ENCODE measurements around the gene LIG1.

Gene LIG1

DNA sequence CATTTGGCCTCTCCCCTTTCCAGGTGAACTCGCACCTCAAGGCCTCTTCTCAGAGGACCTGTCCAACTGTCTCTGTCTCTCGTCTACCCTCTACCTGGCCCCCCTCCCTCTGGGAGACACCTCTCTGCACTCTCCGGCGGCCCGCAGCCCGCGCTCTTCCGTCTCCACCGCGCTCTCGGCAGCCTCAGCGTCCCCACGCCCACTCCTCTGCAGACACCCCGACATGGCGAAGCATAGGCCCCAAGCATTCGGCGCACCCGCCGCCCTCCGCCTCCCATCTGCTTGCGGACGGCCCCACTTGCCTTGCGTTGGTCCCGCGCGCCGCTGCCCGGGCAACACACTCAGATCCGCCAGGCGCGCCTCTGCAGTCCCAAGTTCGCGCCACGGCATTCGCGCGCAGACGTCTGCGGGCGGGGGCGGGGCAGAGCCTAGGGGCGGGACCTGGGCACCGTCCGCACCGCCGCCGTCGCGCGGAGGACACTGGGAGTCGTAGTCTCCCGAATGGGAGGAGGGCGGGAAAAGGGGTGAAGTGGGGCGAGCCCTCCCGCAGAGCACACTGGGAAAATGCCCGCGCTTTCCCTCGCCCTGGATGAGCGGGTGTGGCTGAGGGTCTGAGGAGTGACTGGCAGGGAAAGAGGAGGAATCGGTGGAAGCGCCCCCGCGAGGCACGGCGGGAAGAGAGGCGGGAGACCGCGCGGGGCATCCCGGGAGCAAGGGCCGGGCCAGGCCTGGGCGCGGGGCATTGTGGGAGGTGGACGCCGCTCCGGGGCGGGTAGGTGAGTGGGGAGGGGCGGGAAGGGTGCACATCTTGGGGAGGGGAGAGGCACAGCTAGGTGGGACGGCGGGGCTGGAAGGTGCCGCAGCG is at the start of gene LIG1, which contains the start of gene ZSWIM9:
LIG1 (minus strand) TSS at position 406 of the 865 bp plus-strand sequence. CDS start 4,778 bp downstream, outside the sequence.
ZSWIM9 (plus strand) TSS at position 742 of the 865 bp plus-strand sequence. CDS start 1,123 bp downstream, outside the sequence.
- peaks cover 11% of the 10 kb centered on the region for H3K4me1 ChIP-seq
- peaks cover 12% of the 10 kb centered on the region for H3K36me3 ChIP-seq (replicated peaks)
- H3K4me3 ChIP-seq, result peak within 1 kb of the TSS; percentile 99
- no peaks in the 10 kb centered on the region for H3K9me3 ChIP-seq
- in situ Hi-C loops (cut with MboI; ENCODE audit: low sequenced_read_pairs), result no loop called here
- DNase-seq (ENCODE audit: low spot score in 2 of 2), result peak; percentile 90 to 96
- no peaks in the 10 kb centered on the region for H3K27me3 ChIP-seq (ENCODE audit: low read depth)

DNA sequence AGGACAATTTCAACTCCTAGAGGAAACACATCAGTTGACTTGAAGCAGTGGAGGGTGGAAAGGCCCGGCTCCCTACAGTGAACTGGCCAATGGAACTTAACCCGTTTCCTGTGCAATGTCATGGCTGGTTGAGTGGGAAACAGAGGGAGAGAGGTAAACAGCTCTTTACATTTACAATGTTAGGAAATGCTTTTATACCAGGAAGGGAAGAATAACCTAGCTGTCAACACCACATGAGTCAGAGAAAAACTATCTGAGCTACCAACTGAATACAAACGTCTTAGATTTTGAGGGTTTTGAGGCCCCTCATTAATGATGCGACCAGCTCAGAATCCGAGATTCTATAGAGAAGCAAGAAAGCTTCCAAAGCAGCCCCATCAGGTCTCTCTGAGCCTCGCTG is 48.9 kb upstream of the LIG1 start:
- in situ Hi-C loops (cut with MboI; ENCODE audit: low sequenced_read_pairs), result no loop called here
- H3K4me3 ChIP-seq, result no peak overlapping the region
- H3K4me1 ChIP-seq, result no peaks in the 10 kb centered on the region
- DNase-seq (ENCODE audit: low spot score in 2 of 2), result no peak
- H3K27me3 ChIP-seq (ENCODE audit: low read depth), result no peaks in the 10 kb centered on the region
- H3K36me3 ChIP-seq (replicated peaks), result peaks cover 3% of the 10 kb centered on the region; the same call in 1 of the 2 replicates
- H3K9me3 ChIP-seq, result no peaks in the 10 kb centered on the region

DNA sequence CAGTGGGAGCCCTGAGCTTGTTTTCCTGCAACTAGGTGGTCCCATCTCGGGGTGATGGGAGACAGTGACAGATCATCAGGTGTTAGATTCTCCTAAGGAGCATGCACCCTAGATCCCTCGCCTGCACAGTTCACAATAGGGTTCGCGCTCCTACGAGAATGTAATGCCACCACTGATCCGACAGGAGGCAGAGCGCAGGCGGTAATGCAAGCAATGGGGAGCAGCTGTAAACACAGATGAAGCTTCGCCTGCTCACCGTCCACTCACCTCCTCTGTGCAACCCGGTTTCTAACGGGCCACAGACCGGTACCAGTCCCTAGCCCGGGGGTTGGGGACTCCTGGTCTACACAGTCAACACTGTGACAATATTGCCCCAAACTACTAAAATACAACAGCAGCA is 46.8 kb upstream of the LIG1 start:
- H3K27me3 ChIP-seq (ENCODE audit: low read depth), result no peaks in the 10 kb centered on the region
- in situ Hi-C loops (cut with MboI; ENCODE audit: low sequenced_read_pairs), result no loop called here
- H3K4me1 ChIP-seq, result no peaks in the 10 kb centered on the region
- peaks cover 3% of the 10 kb centered on the region; the same call in 1 of the 2 replicates for H3K36me3 ChIP-seq (replicated peaks)
- no peaks in the 10 kb centered on the region for H3K9me3 ChIP-seq
- no peak for DNase-seq (ENCODE audit: low spot score in 2 of 2)
- no peak overlapping the region for H3K4me3 ChIP-seq

DNA sequence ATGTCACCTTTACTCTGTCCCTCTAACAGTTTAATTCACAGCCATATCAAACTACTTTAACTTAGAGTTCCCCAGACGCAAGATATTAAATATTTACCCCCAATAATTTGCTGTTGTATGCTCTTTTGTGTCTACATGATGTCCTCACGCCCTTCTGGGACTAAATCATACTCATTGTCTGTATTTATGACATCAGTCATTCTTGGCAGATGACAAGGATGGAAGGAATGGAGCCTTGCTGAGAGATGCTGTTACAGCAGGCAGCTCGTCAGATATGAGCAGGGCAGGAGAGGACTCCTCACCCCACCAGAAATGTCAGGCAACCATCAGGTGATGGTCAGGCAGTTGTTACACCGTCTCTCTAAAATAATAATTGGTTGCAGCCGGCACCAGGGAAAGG is 43.8 kb upstream of the LIG1 start:
- Histone ChIP-seq H3K4me3 (no peak overlapping the region), H3K4me1 (no peaks in the 10 kb centered on the region), H3K9me3 (no peaks in the 10 kb centered on the region), H3K27me3 (ENCODE audit: low read depth) (no peaks in the 10 kb centered on the region), H3K36me3 (replicated peaks) (peaks cover 3% of the 10 kb centered on the region; the same call in 1 of the 2 replicates)
- no peak for DNase-seq (ENCODE audit: low spot score in 2 of 2)
- in situ Hi-C loops (cut with MboI; ENCODE audit: low sequenced_read_pairs), result no loop called here

DNA sequence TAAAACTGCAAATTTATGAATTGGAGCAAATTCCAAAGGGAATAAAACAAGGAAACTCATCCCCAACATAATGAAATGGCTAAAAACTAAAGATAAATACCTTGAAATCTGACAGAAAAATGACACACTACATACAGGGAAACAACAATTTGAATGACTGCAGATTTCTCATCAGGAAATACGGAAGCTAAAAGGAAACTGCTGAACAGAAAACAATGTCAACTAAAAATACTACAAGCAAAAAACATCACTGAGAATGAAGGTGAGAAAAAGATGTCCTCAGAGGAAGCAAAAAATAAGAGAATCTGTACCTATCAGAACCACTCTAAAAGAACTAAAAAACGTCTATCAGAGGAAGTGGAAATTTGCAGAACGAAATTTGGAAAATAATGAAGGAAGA is 39.9 kb upstream of the LIG1 start:
- Histone ChIP-seq H3K27me3 (ENCODE audit: low read depth) (no peaks in the 10 kb centered on the region), H3K36me3 (replicated peaks) (no peaks in the 10 kb centered on the region), H3K4me1 (no peaks in the 10 kb centered on the region), H3K4me3 (no peak overlapping the region), H3K9me3 (no peaks in the 10 kb centered on the region)
- DNase-seq (ENCODE audit: low spot score in 2 of 2), result no peak
- in situ Hi-C loops (cut with MboI; ENCODE audit: low sequenced_read_pairs), result no loop called here

DNA sequence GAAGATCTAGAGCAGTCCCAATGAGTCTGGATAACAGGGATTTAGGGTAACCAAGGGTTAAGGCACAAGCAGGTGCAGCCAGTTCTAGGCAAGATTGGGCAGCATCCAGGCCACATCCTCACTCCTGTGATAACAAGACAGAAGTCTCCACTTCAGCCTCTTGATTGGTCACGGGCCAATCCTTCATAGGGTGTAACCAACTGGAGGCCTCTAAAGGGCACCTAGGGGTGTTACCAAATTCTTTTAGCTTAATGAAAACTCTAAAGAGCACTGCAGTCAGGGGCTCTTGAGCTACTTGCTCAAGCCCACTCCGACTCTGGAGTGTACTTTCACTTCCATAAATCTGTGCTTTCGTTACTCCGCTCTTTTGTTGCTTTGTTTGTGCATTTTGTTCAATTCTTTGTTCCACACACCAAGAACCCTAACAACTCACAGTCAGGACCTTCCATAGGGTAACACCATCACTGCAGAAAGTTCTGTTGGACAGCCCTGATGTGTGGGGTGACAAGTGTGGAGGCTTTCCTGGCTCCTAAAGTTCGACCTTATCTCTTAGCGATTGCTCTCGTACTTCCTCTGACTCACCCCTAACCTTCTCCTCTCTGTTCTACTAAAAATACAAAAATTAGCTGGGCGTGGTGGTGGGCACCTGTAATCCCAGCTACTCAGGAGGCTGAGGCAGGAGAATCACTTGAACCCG is 36.4 kb upstream of the LIG1 start:
- H3K9me3 ChIP-seq, result no peaks in the 10 kb centered on the region
- in situ Hi-C loops (cut with MboI; ENCODE audit: low sequenced_read_pairs), result no loop called here
- no peaks in the 10 kb centered on the region for H3K36me3 ChIP-seq (replicated peaks)
- DNase-seq (ENCODE audit: low spot score in 2 of 2), result no peak
- no peak overlapping the region for H3K4me3 ChIP-seq
- peaks cover 11% of the 10 kb centered on the region for H3K4me1 ChIP-seq
- H3K27me3 ChIP-seq (ENCODE audit: low read depth), result no peaks in the 10 kb centered on the region

DNA sequence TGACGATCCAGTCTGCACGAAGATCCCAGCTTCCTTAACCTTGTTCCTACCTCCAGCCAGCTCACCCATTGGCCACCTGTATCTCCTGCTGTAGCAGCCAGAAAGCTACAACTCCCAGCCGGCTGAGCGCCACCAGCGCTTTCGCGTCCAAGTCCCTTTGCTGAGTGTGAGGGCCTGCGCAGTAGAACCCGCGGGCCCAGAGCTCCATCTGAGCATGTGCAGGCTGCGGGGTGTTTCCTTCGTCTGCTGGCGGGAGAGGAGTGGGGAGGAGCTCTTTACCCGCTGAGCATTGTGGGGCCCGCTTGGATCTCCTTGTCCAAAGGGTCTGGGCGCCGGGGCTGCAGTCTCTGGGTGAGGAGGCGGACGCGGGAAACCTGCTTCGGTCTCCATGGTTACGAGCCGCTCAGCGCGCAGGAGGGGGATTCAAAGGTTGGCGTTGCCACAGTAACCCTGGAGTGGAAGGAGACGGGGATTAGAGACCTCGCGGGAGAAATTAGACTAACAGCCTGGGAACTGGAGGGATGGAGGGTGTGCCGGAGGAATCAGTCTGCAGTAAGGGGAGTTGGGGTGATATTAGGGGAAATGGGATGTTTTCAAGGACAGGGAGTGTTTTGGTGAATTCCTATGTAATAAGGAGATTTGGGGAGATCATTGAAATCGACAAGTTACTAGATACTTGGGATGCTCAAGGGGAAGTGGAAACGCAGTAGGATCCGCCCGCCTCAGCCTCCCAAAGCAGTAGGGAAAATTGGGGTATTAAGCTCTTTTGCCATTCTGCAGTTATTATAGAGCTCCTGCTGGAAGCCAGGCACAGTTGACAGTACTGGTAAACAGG is 33.9 kb upstream of the LIG1 start:
- Histone ChIP-seq H3K9me3 (no peaks in the 10 kb centered on the region), H3K4me1 (peaks cover 11% of the 10 kb centered on the region), H3K4me3 (peak overlapping the region; percentile 30), H3K36me3 (replicated peaks) (no peaks in the 10 kb centered on the region), H3K27me3 (ENCODE audit: low read depth) (no peaks in the 10 kb centered on the region)
- in situ Hi-C loops (cut with MboI; ENCODE audit: low sequenced_read_pairs), result no loop called here
- peak; percentile 99 for DNase-seq (ENCODE audit: low spot score in 2 of 2)

DNA sequence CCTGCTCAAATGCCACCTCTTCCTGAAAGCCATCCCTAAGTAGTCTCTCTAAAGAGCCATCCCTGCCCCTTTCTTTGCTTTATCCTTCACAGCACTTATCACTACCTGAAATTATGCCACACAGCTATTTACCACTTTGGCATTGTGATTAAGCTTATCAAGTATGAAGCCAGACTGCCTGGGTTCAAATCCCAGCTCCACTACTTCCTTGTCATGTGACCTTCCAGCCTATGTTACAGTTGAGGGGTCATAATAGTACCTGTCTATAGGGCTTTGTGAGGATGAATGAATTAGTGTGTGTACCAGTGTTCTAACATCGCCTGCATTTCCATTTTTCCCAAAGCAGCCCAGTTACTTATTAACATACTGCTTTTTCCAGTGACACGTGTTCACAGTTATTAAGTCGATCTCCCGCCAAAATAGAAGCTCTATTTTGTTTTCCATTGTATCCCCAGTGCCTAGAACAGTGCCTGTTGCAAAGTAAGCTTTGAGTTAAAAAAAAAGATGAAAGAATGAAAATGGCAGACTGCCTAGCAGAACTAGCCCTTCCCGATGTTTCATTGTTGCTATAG is 33.2 kb upstream of the LIG1 start:
- Histone ChIP-seq H3K9me3 (no peaks in the 10 kb centered on the region), H3K36me3 (replicated peaks) (no peaks in the 10 kb centered on the region), H3K27me3 (ENCODE audit: low read depth) (no peaks in the 10 kb centered on the region), H3K4me3 (peak overlapping the region; percentile 30), H3K4me1 (peaks cover 11% of the 10 kb centered on the region)
- no peak for DNase-seq (ENCODE audit: low spot score in 2 of 2)
- in situ Hi-C loops (cut with MboI; ENCODE audit: low sequenced_read_pairs), result no loop called here

DNA sequence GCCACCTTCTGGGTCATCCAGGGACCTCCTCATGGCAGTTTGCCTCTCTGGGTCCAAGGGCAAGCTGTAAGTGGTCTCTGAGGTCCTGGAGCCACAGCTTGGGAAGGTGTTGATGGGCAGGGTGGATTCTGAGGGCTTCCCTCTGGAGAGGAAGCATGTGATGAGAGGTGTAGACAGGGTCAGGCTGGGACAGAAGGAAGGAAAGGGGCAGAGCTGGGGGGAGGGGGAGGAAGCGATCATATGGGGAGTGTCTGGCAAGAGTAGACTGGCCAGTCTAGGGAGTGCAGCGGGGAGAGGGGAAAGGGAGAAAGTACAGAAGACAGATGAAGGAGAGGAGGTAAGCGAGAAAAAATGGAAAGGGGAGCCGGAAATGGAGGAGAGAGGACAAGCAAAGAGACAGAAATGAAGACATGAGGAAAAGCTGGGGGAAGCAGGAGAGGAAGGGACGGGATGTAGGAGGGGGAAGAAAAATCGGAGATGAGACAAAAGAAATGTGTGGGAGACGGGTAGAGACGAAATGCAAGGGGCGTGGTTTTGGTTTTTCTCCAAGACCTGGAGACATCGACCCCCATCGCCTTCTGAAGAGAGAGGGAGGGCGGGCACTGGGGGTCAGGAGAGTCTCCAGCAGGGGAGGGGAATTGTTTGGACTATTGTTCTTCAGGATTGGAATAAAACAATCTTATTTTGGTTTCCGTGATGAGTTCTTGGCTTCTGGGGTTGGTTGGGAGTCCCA is 27.0 kb upstream of the LIG1 start:
- no peaks in the 10 kb centered on the region for H3K4me1 ChIP-seq
- H3K27me3 ChIP-seq (ENCODE audit: low read depth), result no peaks in the 10 kb centered on the region
- in situ Hi-C loops (cut with MboI; ENCODE audit: low sequenced_read_pairs), result no loop called here
- no peaks in the 10 kb centered on the region for H3K9me3 ChIP-seq
- H3K4me3 ChIP-seq, result no peak overlapping the region
- DNase-seq (ENCODE audit: low spot score in 2 of 2), result no peak
- H3K36me3 ChIP-seq (replicated peaks), result no peaks in the 10 kb centered on the region

DNA sequence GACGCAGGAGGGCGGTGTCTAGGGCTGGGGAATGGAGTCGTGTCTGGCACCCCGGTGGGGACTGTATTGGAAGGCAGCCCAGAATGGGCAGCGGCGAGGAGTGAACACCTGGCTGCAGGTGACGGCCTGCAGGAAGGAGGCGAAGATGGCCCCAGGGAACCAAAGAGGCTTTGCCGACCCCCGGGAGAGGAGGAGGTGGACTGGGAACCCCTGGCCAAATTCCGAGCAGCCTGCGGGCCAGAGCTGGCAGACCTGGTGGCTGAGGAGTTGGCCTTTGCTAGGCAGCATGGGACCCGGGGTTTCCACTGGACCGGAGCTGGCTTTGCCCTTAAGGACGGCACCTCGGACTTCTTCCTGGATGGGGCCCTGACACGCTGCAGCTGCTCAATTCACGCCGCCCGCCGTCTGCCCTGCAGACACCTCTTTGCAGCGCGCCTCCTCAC is 26.2 kb upstream of the LIG1 start:
- DNase-seq (ENCODE audit: low spot score in 2 of 2), result no peak

DNA sequence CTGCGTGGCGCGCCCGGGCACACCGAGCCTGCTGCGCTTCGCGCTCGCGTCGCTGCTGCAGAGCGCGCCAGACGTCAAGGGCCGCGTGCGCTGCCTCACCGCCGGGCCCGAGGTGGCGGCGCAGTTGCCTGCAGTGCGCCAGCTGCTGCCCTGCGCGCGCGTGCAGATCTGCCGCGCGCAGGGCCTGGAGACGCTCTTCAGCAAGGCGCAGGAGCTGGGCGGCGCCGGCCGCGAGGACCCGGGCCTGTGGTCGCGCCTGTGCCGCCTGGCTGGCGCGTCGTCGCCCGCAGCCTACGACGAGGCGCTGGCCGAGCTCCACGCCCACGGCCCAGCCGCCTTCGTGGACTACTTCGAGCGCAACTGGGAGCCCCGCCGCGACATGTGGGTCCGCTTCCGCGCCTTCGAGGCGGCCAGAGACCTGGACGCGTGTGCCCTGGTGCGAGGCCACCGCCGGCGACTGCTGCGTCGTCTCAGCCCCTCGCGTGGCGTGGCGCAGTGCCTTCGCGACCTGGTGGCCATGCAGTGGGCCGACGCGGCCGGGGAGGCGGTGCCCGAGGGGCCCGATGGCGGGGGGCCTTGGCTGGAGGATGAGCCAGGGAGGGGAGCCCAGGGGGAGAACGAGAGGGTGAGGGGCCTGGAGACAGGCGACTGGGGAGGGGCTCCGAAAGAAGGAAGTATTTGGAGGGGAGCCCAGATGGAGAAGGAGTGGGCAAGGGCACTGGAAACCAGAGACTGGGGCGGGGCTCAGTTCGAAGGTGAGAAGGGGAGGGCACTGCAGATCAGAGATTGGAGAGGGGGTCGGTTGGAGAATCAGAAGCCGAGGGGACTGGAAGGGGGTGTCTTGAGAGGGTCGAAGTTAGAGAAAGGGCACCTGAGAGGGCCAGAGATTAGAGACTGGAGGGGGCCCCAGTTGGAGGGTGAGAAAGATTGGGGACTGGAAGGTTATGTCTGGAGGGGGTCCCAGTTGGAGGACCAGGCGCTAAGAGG is 25.0 kb upstream of the LIG1 start:
- in situ Hi-C loops (cut with MboI; ENCODE audit: low sequenced_read_pairs), result no loop called here
- no peaks in the 10 kb centered on the region for H3K36me3 ChIP-seq (replicated peaks)
- no peak for DNase-seq (ENCODE audit: low spot score in 2 of 2)
- no peak overlapping the region for H3K4me3 ChIP-seq
- no peaks in the 10 kb centered on the region for H3K9me3 ChIP-seq
- H3K27me3 ChIP-seq (ENCODE audit: low read depth), result no peaks in the 10 kb centered on the region
- H3K4me1 ChIP-seq, result no peaks in the 10 kb centered on the region

More for the DNA sequence above, 26.2 kb upstream of the LIG1 start:
- Histone ChIP-seq H3K4me1 (no peaks in the 10 kb centered on the region), H3K36me3 (replicated peaks) (no peaks in the 10 kb centered on the region), H3K27me3 (ENCODE audit: low read depth) (no peaks in the 10 kb centered on the region), H3K9me3 (no peaks in the 10 kb centered on the region), H3K4me3 (no peak overlapping the region)
- in situ Hi-C loops (cut with MboI; ENCODE audit: low sequenced_read_pairs), result no loop called here

Data from HAP-1 (cell line).